Activated naive CD8-positive, alpha-beta T cell treated with anti-CD3 and anti-CD28 coated beads, Interleukin-2, amount 50 U/mL, for 16 hours (primary cell): ENCODE data around the gene ANKRD39.
A peak's percentile ranks its signal among the peaks of the same experiment; 100 is the strongest.

Experiments used
- DNase-seq: peaks from one replicate; pipeline ENCODE4 v3.0.0-alpha.2; 2020; ENCODE audit warnings: low read depth, low spot score

The ANKRD39 gene

DNA sequence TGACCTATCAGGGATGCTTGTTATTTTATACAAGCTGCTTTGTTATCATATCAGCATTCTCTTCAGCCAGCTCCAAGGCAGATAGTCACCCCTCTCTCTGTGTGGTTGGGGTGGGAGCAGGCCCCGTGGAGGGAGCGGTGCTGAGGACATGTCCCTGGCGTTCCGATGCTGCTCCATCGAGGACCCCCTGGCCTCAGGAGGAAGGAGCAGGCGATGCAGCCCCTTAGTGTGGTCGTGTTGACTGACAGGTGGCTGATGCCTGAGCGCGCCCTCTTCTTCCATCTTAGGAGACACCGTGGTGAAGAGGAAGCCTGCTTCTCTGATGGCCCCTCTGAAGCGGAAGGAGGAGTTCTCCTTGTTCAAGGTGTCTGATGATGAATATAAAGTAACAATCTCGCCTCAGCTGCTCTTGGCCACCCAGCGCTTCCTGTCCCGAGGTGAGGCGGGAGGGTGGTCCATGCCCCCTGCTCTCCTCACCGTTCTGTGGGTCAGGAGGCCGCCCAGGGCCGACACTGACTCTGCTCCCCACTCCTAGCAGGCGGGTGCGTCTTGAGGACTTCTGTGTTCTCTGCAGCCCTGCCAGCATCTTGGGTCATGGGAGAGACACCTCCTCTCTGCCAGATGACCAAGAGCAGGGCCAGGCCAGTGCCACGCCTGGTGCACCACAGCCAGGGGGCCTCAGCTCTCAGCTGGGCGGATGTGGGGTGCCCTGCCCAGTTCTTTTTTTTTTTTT lies 31.1 kb downstream of the ANKRD39 start:
- no peak for DNase-seq

DNA sequence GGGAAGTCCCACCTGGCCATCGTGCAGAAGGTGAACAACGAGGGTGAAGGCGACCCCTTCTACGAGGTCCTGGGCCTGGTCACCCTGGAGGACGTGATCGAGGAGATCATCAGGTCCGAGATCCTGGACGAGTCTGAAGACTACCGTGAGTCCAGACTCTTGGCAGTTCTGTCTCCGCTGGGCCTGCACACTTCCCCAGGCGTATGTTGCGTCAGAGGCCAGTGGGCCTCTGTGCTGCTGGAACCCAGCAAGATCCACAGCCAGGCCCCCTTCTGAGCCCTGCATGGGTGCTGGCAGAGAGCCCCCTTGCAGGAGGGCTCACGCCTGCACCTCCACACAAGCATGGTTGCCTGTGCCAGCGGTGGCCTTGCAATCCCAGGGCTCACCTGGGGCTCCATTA lies 32.8 kb downstream of the ANKRD39 start:
- DNase-seq = no peak

DNA sequence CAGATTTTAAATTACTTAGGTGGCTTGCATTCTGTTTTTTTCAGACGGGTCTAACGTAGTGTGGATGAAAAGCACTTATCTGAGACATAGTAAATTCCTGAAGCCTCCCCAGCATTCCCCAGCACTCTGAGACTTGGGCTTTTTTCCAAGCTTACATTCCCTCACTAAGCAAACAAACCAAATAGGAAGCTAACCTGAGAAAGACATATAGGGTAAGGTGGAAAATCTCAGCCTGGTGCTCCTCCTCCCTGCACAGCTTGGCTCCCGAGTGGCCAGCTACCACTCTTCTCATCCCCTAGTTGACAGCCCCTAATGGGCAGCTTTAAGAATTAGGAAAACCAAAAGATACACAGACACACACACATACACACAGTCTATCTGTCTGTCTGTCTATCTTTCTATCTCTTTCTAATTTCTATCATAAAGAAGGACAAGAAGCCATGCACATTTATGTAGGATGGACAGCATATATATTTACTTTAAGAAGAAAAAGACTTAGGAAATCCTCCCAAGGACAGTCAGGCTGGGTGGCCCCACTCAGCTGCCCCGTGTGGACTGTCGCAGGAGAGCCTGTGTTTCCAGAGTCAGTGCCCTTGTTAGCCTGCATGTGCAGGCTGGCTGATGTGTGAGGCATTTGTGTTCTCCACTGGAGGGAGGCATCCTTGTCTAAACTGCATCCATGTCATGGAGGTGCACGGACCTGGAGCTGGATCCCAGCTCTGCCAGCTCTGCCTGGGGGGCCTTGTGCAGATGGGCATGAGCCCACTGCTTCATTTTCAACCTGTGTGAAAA lies 33.5 kb downstream of the ANKRD39 start:
- no peak for DNase-seq

- no peak for DNase-seq
Observed at GRCh38 chr2:96823198-96823597, 34.6 kb downstream of the ANKRD39 start.

DNA sequence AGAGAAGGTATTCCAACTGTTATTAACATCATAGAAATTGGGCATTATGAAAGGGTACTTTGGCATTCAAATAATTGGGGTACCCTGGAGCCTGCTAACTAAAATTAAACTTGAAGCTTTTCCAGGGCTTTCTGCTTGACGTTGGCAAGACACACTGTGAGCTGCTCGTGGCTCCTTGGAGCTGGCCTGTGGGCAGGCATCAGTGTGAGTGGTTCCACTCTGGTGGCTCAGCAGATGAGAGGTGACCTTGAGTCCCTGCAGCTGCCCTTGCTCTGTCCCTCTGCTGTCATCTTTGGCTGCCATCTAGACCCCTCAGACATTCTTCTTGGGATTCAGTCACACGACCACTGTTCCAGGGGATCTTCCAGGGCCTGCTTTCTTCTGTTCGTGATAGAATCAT lies 35.0 kb downstream of the ANKRD39 start:
- DNase-seq = no peak

GRCh38 chr2:96821113-96821675 lies 36.6 kb downstream of the ANKRD39 start:
- no peak for DNase-seq

DNA sequence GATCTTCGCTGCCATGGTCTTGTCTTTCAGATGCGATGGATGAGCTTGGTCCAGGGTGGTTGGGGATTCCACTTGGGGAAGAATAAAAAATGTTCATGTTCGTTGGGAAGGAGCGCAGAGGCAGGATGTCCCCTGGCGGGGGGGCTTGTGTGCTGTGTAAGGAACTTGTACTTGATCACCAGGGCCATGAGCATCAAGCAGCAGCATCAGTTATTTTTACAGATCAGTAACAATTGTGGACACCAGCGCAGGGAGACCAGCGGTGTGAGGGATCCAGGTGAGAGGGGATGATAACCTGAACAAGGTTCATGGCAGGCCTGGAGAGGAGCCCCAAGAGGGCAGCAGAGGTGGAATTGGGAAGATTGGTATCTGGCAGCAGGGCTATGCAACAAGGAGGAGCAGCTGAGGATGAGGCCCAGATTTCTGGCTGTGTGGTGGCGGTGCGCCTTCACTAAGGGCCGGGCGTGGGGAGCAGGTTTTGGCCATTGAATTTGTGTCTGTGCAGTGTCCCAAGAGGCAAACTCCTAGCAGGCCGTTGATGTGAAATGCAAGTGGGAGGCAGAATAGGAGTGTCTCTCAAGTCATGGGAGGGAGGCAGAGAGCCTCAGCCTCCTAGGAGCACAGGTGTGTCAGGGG lies 37.8 kb downstream of the ANKRD39 start:
- DNase-seq = no peak

GRCh38 chr2:96819128-96819875 lies 38.5 kb downstream of the ANKRD39 start:
- DNase-seq = no peak

DNA sequence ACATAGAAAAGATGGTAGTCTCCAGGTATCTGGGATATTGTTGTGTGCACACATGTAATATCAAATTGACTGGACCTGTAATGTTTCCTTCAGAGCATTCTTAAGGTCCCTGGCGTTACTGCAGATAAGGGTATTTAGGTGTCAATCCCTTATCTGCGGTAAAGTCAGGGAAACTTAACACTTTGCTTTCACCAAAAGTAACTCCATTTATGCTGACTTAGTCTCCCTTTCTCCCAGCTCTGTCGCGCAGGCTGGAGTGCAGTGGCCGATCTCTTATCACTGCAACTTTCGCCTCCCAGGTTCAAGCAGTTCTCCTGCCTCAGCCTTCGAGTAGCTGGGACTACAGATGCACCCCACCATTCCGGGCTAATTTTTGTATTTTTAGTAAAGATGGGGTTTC lies 39.9 kb downstream of the ANKRD39 start:
- no peak for DNase-seq

DNA sequence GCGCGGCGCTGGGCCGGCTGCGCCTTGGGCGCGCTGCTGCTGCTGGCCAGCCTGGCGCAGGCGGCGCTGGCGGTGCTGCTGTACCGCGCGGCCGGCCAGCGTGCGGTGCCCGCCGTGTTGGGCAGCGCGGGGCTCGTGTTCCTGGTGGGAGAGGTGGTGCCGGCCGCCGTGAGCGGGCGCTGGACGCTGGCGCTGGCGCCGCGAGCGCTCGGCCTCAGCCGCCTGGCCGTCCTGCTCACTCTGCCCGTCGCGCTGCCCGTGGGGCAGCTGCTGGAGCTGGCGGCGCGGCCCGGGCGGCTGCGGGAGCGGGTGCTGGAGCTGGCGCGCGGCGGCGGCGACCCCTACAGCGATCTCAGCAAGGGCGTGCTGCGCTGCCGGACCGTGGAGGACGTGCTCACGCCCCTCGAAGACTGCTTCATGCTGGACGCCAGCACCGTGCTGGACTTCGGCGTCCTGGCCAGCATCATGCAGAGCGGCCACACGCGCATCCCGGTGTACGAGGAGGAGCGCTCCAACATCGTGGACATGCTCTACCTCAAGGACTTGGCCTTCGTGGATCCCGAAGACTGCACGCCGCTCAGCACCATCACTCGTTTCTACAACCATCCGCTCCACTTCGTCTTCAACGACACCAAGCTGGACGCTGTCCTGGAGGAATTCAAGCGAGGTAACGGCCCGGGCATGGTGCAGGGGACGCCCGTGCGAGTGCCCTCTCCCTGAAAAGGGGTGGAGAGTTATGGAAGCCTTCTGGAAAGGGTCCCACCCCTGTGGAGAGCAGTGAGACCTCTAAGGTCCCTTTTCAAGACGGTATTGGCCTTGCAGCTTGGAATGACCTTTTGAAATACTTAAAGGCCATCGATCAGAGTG lies 40.7 kb downstream of the ANKRD39 start:
- no peak for DNase-seq

DNA sequence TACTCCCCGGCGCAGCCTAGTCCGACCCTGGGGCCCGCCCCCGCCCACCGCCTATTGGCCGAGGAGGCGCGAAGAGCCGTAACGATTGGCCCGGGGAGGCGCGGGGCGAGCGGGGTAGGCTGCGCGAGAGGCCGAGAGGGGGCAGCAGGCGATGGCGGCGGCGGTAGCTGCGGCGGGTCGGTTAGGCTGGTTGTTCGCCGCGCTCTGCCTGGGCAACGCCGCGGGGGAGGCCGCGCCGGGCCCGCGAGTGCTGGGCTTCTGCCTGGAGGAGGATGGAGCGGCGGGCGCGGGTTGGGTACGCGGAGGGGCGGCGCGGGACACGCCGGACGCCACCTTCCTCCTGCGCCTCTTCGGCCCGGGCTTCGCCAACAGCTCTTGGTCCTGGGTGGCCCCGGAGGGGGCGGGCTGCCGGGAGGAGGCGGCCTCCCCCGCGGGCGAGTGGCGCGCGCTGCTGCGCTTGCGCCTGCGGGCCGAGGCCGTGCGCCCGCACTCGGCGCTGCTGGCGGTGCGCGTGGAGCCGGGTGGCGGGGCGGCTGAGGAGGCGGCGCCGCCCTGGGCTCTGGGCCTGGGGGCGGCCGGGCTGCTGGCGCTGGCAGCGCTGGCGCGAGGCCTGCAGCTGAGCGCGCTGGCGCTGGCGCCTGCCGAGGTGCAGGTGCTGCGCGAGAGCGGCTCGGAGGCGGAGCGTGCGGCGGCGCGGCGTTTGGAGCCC lies 41.5 kb downstream of the ANKRD39 start, which contains the start of gene CNNM3:
Gene CNNM3, plus strand, starts transcription at position 142 of the 709 bp plus-strand sequence. Its CDS starts 10 bp downstream, at position 152.
- peak; percentile 94 for DNase-seq

GRCh38 chr2:96815326-96816126 lies 42.3 kb downstream of the ANKRD39 start:
- no peak for DNase-seq

GRCh38 chr2:96813656-96814055 lies 44.2 kb downstream of the ANKRD39 start:
- DNase-seq = no peak

GRCh38 chr2:96811917-96812316 lies 45.9 kb downstream of the ANKRD39 start:
- DNase-seq = no peak

DNA sequence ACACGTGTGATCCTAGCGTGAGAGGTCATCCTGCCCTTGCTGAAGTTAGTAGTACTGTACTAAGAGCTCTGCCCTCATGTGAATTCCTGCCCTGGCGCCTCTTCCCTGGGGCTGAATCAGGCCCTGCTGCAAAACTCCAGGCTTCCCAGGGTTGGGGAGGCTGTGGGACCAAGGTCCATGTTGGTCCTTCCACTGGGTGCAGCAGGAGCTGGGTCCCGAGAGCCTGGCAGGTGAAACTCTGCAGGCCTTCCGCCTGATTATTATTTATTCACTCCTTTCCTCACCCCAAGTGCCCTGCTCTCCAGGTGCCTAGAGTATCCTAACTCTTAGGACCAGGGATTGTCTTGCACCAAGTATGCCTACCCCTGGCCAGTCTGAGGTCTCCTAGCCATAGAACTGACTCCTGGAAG lies 47.0 kb downstream of the ANKRD39 start:
- no peak for DNase-seq

GRCh38 chr2:96809951-96810782 lies 47.6 kb downstream of the ANKRD39 start:
- DNase-seq = no peak

DNA sequence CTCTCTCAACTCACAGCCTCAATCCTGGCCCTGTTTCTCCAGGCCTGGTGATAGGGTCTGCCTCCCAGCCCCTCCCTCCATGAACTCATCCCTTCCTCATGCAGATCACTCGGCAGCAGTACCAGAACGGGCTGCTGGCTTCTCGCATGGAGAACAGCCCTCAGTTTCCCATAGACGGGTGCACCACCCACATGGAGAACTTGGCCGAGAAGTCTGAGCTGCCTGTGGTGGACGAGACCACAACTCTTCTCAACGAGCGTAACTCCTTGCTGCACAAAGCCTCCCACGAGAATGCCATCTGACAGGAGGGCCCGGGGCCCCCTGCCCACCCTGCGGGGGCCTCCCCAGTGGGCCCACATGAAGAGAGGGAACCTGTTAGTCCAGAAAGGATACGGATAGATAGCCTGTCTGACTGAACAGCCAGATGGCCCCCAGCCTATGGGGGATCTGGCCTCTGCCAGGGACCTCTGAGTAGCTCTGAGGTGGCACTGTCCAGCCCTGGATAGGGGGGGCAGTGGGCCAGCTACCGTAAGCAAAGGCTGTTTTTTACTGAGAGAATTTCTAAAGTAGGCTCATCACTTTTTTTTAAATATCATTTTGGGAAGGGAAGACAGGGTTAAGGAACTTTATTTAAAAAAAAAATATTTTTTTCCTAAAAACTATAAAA lies 48.5 kb downstream of the ANKRD39 start:
- DNase-seq = no peak
